ENCODE results near the gene WDR17.

WDR17 gene

GRCh38 chr4:176090115-176090514 is 24.5 kb downstream of the WDR17 start:
- no peak for DNase-seq (ENCODE audit: low read depth, low spot score)

- no peak for DNase-seq (ENCODE audit: low read depth, low spot score)
Observed at GRCh38 chr4:176099314-176099713, 33.7 kb downstream of the WDR17 start.

GRCh38 chr4:176102414-176103063 is 36.9 kb downstream of the WDR17 start:
- no peak for DNase-seq (ENCODE audit: low read depth, low spot score)

- DNase-seq (ENCODE audit: low read depth, low spot score), result no peak
Observed at GRCh38 chr4:176107695-176108094, 42.1 kb downstream of the WDR17 start.

- DNase-seq (ENCODE audit: low read depth, low spot score), result peak; percentile 22
Observed at GRCh38 chr4:176123710-176124407, 58.2 kb downstream of the WDR17 start.

- DNase-seq (ENCODE audit: low read depth, low spot score), result no peak
Observed at GRCh38 chr4:176125063-176125462, 59.4 kb downstream of the WDR17 start.

GRCh38 chr4:176134670-176135069 is 69.0 kb downstream of the WDR17 start:
- DNase-seq (ENCODE audit: low read depth, low spot score), result no peak

GRCh38 chr4:176137631-176138030 is 72.0 kb downstream of the WDR17 start:
- DNase-seq (ENCODE audit: low read depth, low spot score), result no peak

- DNase-seq (ENCODE audit: low read depth, low spot score), result no peak
Observed at GRCh38 chr4:176139518-176139917, 73.9 kb downstream of the WDR17 start.

GRCh38 chr4:176142253-176142652 is 76.6 kb downstream of the WDR17 start:
- DNase-seq (ENCODE audit: low read depth, low spot score), result no peak

- no peak for DNase-seq (ENCODE audit: low read depth, low spot score)
Observed at GRCh38 chr4:176149680-176150355, 84.2 kb downstream of the WDR17 start.

GRCh38 chr4:176150356-176150682 is 84.7 kb downstream of the WDR17 start:
- DNase-seq (ENCODE audit: low read depth, low spot score), result no peak

GRCh38 chr4:176150704-176151103 is 85.1 kb downstream of the WDR17 start:
- DNase-seq (ENCODE audit: low read depth, low spot score), result no peak

GRCh38 chr4:176153124-176153523 is 87.5 kb downstream of the WDR17 start:
- no peak for DNase-seq (ENCODE audit: low read depth, low spot score)

GRCh38 chr4:176156656-176157055 is 91.0 kb downstream of the WDR17 start:
- no peak for DNase-seq (ENCODE audit: low read depth, low spot score)

GRCh38 chr4:176163041-176163440 is 97.4 kb downstream of the WDR17 start:
- no peak for DNase-seq (ENCODE audit: low read depth, low spot score)

- no peak for DNase-seq (ENCODE audit: low read depth, low spot score)
Observed at GRCh38 chr4:176185051-176185450, 119.4 kb downstream of the WDR17 start.

- DNase-seq (ENCODE audit: low read depth, low spot score), result no peak
Observed at GRCh38 chr4:176186067-176186466, 120.4 kb downstream of the WDR17 start.

GRCh38 chr4:176186671-176187395 is 121.2 kb downstream of the WDR17 start:
- DNase-seq (ENCODE audit: low read depth, low spot score), result no peak

GRCh38 chr4:176187624-176188023 is 122.0 kb downstream of the WDR17 start:
- DNase-seq (ENCODE audit: low read depth, low spot score), result no peak

GRCh38 chr4:176188654-176189053 is 123.0 kb downstream of the WDR17 start:
- DNase-seq (ENCODE audit: low read depth, low spot score), result no peak

All from ELF-1 (cell line).